GM12878 (cell line): Measurements from ENCODE around the gene APCS. TPM values are rescaled to one million over a fixed set of nuclear protein-coding genes. Genes with fewer than 3 reads are reported as not detected.

ENCODE experiments used
- ATF3 ChIP-seq: IDR thresholded peaks from 2 replicates; pipeline ENCODE4 v1.6.1; 2011; ENCODE audit warnings: low read depth, mild to moderate bottlenecking, low read length, moderate library complexity, borderline replicate concordance; ENCODE audit errors: extremely low read depth
- CBX5 ChIP-seq: sonication (generic); IDR thresholded peaks from 2 replicates; pipeline ENCODE4 v1.6.1; 2016; ENCODE audit warnings: low read depth, moderate library complexity, mild to moderate bottlenecking, inconsistent platforms
- CUX1 ChIP-seq: IDR thresholded peaks from 2 replicates; pipeline ENCODE4 v1.6.1; 2012; ENCODE audit warnings: improper control_type of control experiment, low read depth, low read length; ENCODE audit not compliant: insufficient replicate concordance
- FOXM1 ChIP-seq: IDR thresholded peaks from 2 replicates; pipeline ENCODE4 v1.6.1; 2012; ENCODE audit warnings: low read depth, mild to moderate bottlenecking, inconsistent platforms, low read length, moderate library complexity
- IRF3 ChIP-seq: fragments of 450-650 bp; IDR thresholded peaks from 2 replicates; pipeline ENCODE4 v1.6.1; 2014; ENCODE audit warnings: mild to moderate bottlenecking
- MTA2 ChIP-seq: fragments of 450-650 bp; IDR thresholded peaks from 2 replicates; pipeline ENCODE4 v1.6.1; 2016; ENCODE audit warnings: low read depth, mild to moderate bottlenecking, moderate library complexity
- NFYB ChIP-seq: IDR thresholded peaks from 2 replicates; pipeline ENCODE4 v1.6.1; 2011; ENCODE audit warnings: low read depth, mild to moderate bottlenecking, low read length, improper control_type of control experiment, moderate library complexity; ENCODE audit not compliant: insufficient read depth
- NR2C2 ChIP-seq: IDR thresholded peaks from 2 replicates; pipeline ENCODE4 v1.6.1; 2011; ENCODE audit warnings: borderline replicate concordance, low read depth; ENCODE audit not compliant: control insufficient read depth, insufficient read length
- PKNOX1 ChIP-seq: fragments of 450-650 bp; IDR thresholded peaks from 2 replicates; pipeline ENCODE4 v1.6.1; 2016; ENCODE audit warnings: mild to moderate bottlenecking
- RAD51 ChIP-seq: fragments of 450-650 bp; IDR thresholded peaks from 2 replicates; pipeline ENCODE4 v1.6.1; 2016; ENCODE audit warnings: moderate library complexity, mild to moderate bottlenecking, inconsistent platforms
- polyA plus RNA-seq, 11 experiments: library from polyadenylated mRNA; depleted of rRNA in 4 of 11; unstranded in 6 of 11; stranded (reverse) in 5 of 11; fragments of >200 nt; fragmentation: Nextera tagmentation in 4 of 11; fragmentation: Illumina TruSeq in 1 of 11; extraction: Ambion mirVana in 4 of 11; extraction: Trizol in 1 of 11; gene quantifications; 1 replicate in 1 of 11; 2 replicates in 10 of 11; pipeline versions ENCODE4 v1.2.1 to v1.2.3, GENCODE V29; 2011 to 2016; ENCODE audit warnings: inconsistent platforms in 2 of 11, missing spikeins in 2 of 11, low read depth in 1 of 11
- total RNA-seq, 4 experiments: library from RNA; depleted of rRNA in 3 of 4; stranded (reverse); fragments of >200 nt in 3 of 4; fragmentation: Illumina TruSeq in 1 of 4; extraction: Trizol in 1 of 4; gene quantifications; 2 replicates each; pipeline versions ENCODE4 v1.2.1 to v1.2.3, GENCODE V29; 2013 to 2021

The APCS gene
- total and polyA plus RNA-seq, 10 of the 15 experiments (the other 5 are each of a cell fraction or from before 2014, with no cell fraction given): 0.23 TPM; not detected in 9

GRCh38 chr1:159602501-159602999 lies 14.9 kb downstream of the APCS start (continued):
- TF ChIP-seq CUX1 (no peak), NR2C2 (no peak), MTA2 (no peak), RAD51 (no peak), PKNOX1 (no peak), FOXM1 (no peak), ATF3 (no peak), IRF3 (no peak), NFYB (no peak), CBX5 (no peak)
